ENCODE measurements around the gene FOXC1. TPM values are rescaled to one million over a fixed set of nuclear protein-coding genes. Genes with fewer than 3 reads are reported as not detected.
A peak's percentile ranks its signal among the peaks of the same experiment; 100 is the strongest.

Gene FOXC1
- total and polyA plus RNA-seq, 9 of the 15 experiments (the other 6 are each of a cell fraction or from before 2014, with no cell fraction given) = not detected

DNA sequence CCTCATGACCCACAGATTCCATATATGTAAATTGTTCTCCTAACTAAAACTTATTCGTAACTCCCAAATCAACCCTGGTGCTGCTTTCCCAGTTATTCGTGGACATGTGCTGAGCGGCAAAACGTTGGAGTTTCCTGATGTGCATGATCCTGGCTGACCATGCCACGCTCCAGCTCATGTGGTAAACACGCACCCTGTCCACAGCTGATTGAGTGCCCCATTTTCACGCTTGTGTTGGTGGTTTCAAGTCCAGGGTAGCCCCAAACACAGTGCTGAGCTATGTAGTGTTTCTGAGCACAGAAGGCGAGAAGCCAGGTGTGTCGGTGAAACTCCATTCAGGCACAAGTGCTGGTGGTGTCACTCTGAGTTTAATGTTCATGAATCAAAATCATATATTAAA is 19.1 kb upstream of the FOXC1 start (continued):
- TF ChIP-seq, protein P1, sequence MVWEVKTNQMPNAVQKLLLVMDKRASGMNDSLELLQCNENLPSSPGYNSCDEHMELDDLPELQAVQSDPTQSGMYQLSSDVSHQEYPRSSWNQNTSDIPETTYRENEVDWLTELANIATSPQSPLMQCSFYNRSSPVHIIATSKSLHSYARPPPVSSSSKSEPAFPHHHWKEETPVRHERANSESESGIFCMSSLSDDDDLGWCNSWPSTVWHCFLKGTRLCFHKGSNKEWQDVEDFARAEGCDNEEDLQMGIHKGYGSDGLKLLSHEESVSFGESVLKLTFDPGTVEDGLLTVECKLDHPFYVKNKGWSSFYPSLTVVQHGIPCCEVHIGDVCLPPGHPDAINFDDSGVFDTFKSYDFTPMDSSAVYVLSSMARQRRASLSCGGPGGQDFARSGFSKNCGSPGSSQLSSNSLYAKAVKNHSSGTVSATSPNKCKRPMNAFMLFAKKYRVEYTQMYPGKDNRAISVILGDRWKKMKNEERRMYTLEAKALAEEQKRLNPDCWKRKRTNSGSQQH (CRISPR knock-in tag; IDR thresholded peaks at IDR 0.05) = no peak
- TF ChIP-seq GABPB2 (CRISPR knock-in tag; conservative IDR thresholded peaks at IDR 0.05) (no peak), ZNF212 (CRISPR knock-in tag; IDR thresholded peaks at IDR 0.05) (no peak), RFX7 (CRISPR knock-in tag; IDR thresholded peaks at IDR 0.05) (no peak), CBFA2T2 (conservative IDR thresholded peaks at IDR 0.05) (no peak)
- TF ChIP-seq, protein P2, sequence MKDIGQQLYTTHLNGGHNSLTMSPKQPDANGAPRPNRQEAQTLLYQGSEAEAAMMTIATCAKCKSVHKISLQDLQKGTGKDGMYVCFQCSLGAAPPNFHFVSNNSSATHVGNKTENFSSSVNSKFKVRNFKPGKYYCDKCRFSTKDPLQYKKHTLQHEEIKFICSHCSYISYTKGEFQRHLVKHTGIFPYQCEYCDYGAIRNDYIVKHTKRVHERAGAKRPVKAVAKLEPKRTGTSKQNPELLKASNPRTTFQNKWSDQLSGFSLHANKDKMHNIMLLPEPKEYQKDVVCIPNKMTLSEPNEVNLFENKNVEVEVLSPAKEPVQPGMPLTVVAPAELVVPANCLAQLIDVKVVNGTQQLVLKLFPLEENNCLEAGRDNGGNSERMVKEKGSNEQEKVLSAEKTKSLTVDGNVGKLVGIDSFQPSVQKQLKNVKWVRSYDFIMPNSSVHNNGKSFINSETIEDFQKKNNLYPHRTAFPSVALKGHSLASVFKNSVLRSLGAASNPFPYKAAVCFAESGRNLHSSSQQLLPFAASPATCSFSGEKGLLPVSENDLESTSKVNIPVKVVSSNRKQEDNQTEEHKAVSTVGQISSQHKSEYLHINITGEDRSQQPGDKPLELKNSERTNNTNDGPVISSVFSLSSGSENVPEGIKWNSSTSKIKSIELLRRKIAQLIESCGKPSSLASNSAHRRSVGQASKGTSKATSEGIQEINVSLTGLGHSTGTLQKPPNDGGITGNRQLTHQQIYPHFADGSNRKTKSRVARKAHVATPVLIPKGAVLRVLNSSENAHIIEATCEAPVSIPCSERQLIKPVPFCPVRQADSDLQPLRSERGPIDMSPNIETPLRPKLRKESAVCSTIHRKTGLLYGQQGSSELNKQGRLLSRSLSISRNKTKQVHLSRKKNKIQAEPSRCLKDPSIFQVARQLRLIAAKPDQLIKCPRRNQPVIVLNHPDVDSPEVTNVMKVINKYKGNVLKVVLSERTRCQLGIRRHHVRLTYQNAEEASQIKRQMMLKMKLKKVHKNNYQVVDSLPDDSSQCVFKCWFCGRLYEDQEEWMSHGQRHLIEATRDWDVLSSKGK (CRISPR knock-in tag; IDR thresholded peaks at IDR 0.05) = no peak

DNA sequence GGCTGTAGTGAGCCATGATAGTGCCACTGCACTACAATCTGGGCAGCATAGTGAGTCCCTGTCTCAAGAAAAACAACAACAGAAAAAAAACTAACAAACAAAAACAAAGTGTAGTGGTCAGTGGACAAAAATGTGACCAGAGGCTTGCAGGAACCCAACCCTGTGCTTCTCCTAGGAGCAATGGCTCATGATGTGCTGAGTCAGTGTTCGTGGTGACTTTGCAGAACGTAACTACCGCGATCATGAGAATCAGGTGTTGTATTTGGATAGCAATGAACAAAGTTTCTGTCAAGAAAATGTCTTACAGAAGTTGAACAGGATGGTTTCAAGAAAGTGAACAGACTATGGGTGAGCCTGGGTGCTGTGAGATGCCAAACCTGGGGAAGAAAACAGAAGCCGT is 18.5 kb upstream of the FOXC1 start:
- H3K27ac ChIP-seq (ENCODE audit: extremely low read depth, low read depth, low read length) = no peak overlapping the region
- H2AFZ ChIP-seq (ENCODE audit: low read depth, low read length) = no peak overlapping the region
- no peak for ATAC-seq
- no peaks in the 10 kb centered on the region for H3K9me3 ChIP-seq (replicated peaks; ENCODE audit: control insufficient read depth, insufficient read depth, low read depth, low read length)
- peak; percentile 60 for FAIRE-seq
- H4K20me1 ChIP-seq (replicated peaks; ENCODE audit: control insufficient read depth, insufficient read depth, low read length) = peaks cover 3% of the 10 kb centered on the region; the same call in 1 of the 2 replicates
- DNase-seq (ENCODE audit: extremely low read depth in 1 of 4, low spot score in 3 of 4) = no peak
- H3K4me2 ChIP-seq (ENCODE audit: insufficient read depth, low read length) = no peak overlapping the region
- no peak overlapping the region for H3K9ac ChIP-seq (ENCODE audit: insufficient read depth in 1 of 2, low read depth in 2 of 2, low read length in 2 of 2)
- CTCF ChIA-PET (ENCODE audit: low intra/inter-chr PET ratio) = no interaction called here
- peaks cover 30 to 75% of the 10 kb centered on the region in 2 experiments for H3K27me3 ChIP-seq (ENCODE audit: control insufficient read depth in 2 of 2, insufficient read depth in 2 of 2, low read length in 2 of 2)
- no TSS peak for BruUV-seq (replicated peaks)
- no peaks in the 10 kb centered on the region for H3K36me3 ChIP-seq (ENCODE audit: control insufficient read depth, insufficient read depth, low read length)
- intact Hi-C loops (cut with micrococcal nuclease) = no loop called here
- in situ Hi-C loops (cut with MboI) = loop anchor here (5.0 to 10.0 kb wide), 2 partner anchors 764 to 1031 kb away; no protein-coding TSS in a partner anchor
- WGBS (ENCODE audit: insufficient coverage, low coverage, missing lambda C conversion rate) = 2% methylated on average over 5 of the region's 5 CpGs
- peaks cover 0 to 7% of the 10 kb centered on the region in 2 experiments; a peak in 1 of 5 replicates for H3K4me1 ChIP-seq (replicated peaks in 1 of 2; ENCODE audit: control insufficient read depth in 2 of 2, insufficient read depth in 2 of 2, low read length in 2 of 2)
- no peaks in the 10 kb centered on the region for H3K79me2 ChIP-seq (ENCODE audit: control insufficient read depth, insufficient read depth, low read length)
- H3K9me1 ChIP-seq (ENCODE audit: control insufficient read depth, insufficient read depth, low read length) = no peaks in the 10 kb centered on the region
- no peak overlapping the region for H3K4me3 ChIP-seq
- POLR2A ChIA-PET = interaction anchor here (0.7 kb wide), 1 partner anchor 1099 kb away, joined by 3 read pairs; no protein-coding TSS in a partner anchor
- TF ChIP-seq ZBTB1 (CRISPR knock-in tag; IDR thresholded peaks at IDR 0.05; ENCODE audit: borderline replicate concordance, low read depth) = no peak
- TF ChIP-seq TRIM28 (IDR thresholded peaks at IDR 0.05) = no peak
- TF ChIP-seq C11orf30 (IDR thresholded peaks at IDR 0.05; ENCODE audit: low read depth) = peak; percentile 81
- no peak for TF ChIP-seq CSDE1 (IDR thresholded peaks at IDR 0.05)
- TF ChIP-seq RBM39 (optimal IDR thresholded peaks at IDR 0.05; ENCODE audit: low read depth, low read length) = no peak
- no peak for TF ChIP-seq ELF1 (tag; IDR thresholded peaks at IDR 0.05)
- peak; percentile 55; the same call in 1 of the 2 replicates for TF ChIP-seq NFE2 (IDR thresholded peaks at IDR 0.05; ENCODE audit: low read depth)
- no peak for TF ChIP-seq DIDO1 (tag; IDR thresholded peaks at IDR 0.05; ENCODE audit: low read depth)
- TF ChIP-seq SIRT6 (IDR thresholded peaks at IDR 0.05; ENCODE audit: low read depth, low read length) = no peak
- no peak for TF ChIP-seq POLR2H (tag; IDR thresholded peaks at IDR 0.05; ENCODE audit: low read depth)
- no peak for TF ChIP-seq PRMT5 (CRISPR knock-in tag; IDR thresholded peaks at IDR 0.05)
- TF ChIP-seq NFRKB (IDR thresholded peaks at IDR 0.05; ENCODE audit: low read depth) = no peak

Measured in K562 (cell line).